ENCODE data around the gene SEC16A. TPM values are rescaled to one million over a fixed set of nuclear protein-coding genes. Genes with fewer than 3 reads are reported as not detected.

The SEC16A gene
- total RNA-seq, 1 donor from 2014 or later, result 64.5 TPM

GRCh38 chr9:136445799-136446198 lies 37.0 kb downstream of the SEC16A start:
- DNase-seq (ENCODE audit: low read depth), result no peak
- no peak overlapping the region for H3K4me3 ChIP-seq (ENCODE audit: low read depth, low read length)
- no peaks in the 10 kb centered on the region for H3K27me3 ChIP-seq (ENCODE audit: control insufficient read depth, insufficient read depth, low read length)
- TF ChIP-seq CTCF (IDR thresholded peaks at IDR 0.05; ENCODE audit: insufficient read depth, low read length, poor library complexity, severe bottlenecking), result no peak
- peaks cover 5% of the 10 kb centered on the region for H3K36me3 ChIP-seq (ENCODE audit: control insufficient read depth, insufficient read depth, low read length)

GRCh38 chr9:136444102-136444501 lies 38.7 kb downstream of the SEC16A start:
- Histone ChIP-seq H3K36me3 (ENCODE audit: control insufficient read depth, insufficient read depth, low read length) (peaks cover 7% of the 10 kb centered on the region), H3K4me3 (ENCODE audit: low read depth, low read length) (no peak overlapping the region), H3K27me3 (ENCODE audit: control insufficient read depth, insufficient read depth, low read length) (no peaks in the 10 kb centered on the region)
- no peak for TF ChIP-seq CTCF (IDR thresholded peaks at IDR 0.05; ENCODE audit: insufficient read depth, low read length, poor library complexity, severe bottlenecking)
- DNase-seq (ENCODE audit: low read depth), result no peak

GRCh38 chr9:136443687-136444086 lies 39.2 kb downstream of the SEC16A start:
- DNase-seq (ENCODE audit: low read depth), result no peak
- peaks cover 7% of the 10 kb centered on the region for H3K36me3 ChIP-seq (ENCODE audit: control insufficient read depth, insufficient read depth, low read length)
- H3K27me3 ChIP-seq (ENCODE audit: control insufficient read depth, insufficient read depth, low read length), result no peaks in the 10 kb centered on the region
- TF ChIP-seq CTCF (IDR thresholded peaks at IDR 0.05; ENCODE audit: insufficient read depth, low read length, poor library complexity, severe bottlenecking), result no peak
- no peak overlapping the region for H3K4me3 ChIP-seq (ENCODE audit: low read depth, low read length)

- no peak for TF ChIP-seq CTCF (IDR thresholded peaks at IDR 0.05; ENCODE audit: insufficient read depth, low read length, poor library complexity, severe bottlenecking)
- no peak for DNase-seq (ENCODE audit: low read depth)
- peaks cover 7% of the 10 kb centered on the region for H3K36me3 ChIP-seq (ENCODE audit: control insufficient read depth, insufficient read depth, low read length)
Observed at GRCh38 chr9:136443087-136443486, 39.8 kb downstream of the SEC16A start.

GRCh38 chr9:136442265-136442664 lies 40.6 kb downstream of the SEC16A start:
- no peak for DNase-seq (ENCODE audit: low read depth)
- TF ChIP-seq CTCF (IDR thresholded peaks at IDR 0.05; ENCODE audit: insufficient read depth, low read length, poor library complexity, severe bottlenecking), result no peak
- peaks cover 6% of the 10 kb centered on the region for H3K36me3 ChIP-seq (ENCODE audit: control insufficient read depth, insufficient read depth, low read length)

More at GRCh38 chr9:136443087-136443486, 39.8 kb downstream of the SEC16A start:
- H3K27me3 ChIP-seq (ENCODE audit: control insufficient read depth, insufficient read depth, low read length), result no peaks in the 10 kb centered on the region
- H3K4me3 ChIP-seq (ENCODE audit: low read depth, low read length), result no peak overlapping the region

GRCh38 chr9:136441681-136442245 lies 41.1 kb downstream of the SEC16A start:
- Histone ChIP-seq H3K36me3 (ENCODE audit: control insufficient read depth, insufficient read depth, low read length) (peaks cover 6% of the 10 kb centered on the region), H3K4me3 (ENCODE audit: low read depth, low read length) (no peak overlapping the region), H3K27me3 (ENCODE audit: control insufficient read depth, insufficient read depth, low read length) (no peaks in the 10 kb centered on the region)
- DNase-seq (ENCODE audit: low read depth), result no peak
- no peak for TF ChIP-seq CTCF (IDR thresholded peaks at IDR 0.05; ENCODE audit: insufficient read depth, low read length, poor library complexity, severe bottlenecking)

More at GRCh38 chr9:136442265-136442664, 40.6 kb downstream of the SEC16A start:
- Histone ChIP-seq H3K27me3 (ENCODE audit: control insufficient read depth, insufficient read depth, low read length) (no peaks in the 10 kb centered on the region), H3K4me3 (ENCODE audit: low read depth, low read length) (no peak overlapping the region)

Data from kidney epithelial cell (primary cell).